ENCODE measurements around the gene SMARCA2. TPM values are rescaled to one million over a fixed set of nuclear protein-coding genes. Genes with fewer than 3 reads are reported as not detected.

Gene SMARCA2
- total and polyA plus RNA-seq, 2 donors (not counting 1 experiment from before 2014, with no cell fraction given), result 75.3 to 250 TPM

- intact Hi-C loops (cut with micrococcal nuclease), result no loop called here
- Mint-ChIP-seq H3K27me3 (no peaks in the 10 kb centered on the region), H3K27ac (peak overlapping the region; percentile 47), H3K9me3 (ENCODE audit: insufficient read depth) (no peaks in the 10 kb centered on the region), H3K4me1 (peaks cover 29% of the 10 kb centered on the region), H3K4me3 (no peak overlapping the region)
- Histone ChIP-seq H3K4me3 (ENCODE audit: control extremely low read depth in 1 of 5, extremely low read depth in 1 of 5, insufficient read depth in 1 of 5, low read depth in 2 of 5, low read length in 4 of 5) (no peak overlapping the region), H2AFZ (ENCODE audit: insufficient read depth, low read depth, low read length, poor library complexity, severe bottlenecking) (no peak overlapping the region), H3K4me2 (replicated peaks; ENCODE audit: low read depth, low read length, poor library complexity, severe bottlenecking) (no peak overlapping the region), H3K9ac (ENCODE audit: low read length) (no peak overlapping the region), H4K20me1 (ENCODE audit: control insufficient read depth, insufficient read depth, low read length, poor library complexity, severe bottlenecking) (peaks cover 9% of the 10 kb centered on the region), H3K36me3 (replicated peaks in 1 of 2; ENCODE audit: control extremely low read depth in 1 of 2, control insufficient read depth in 1 of 2, extremely low read depth in 1 of 2, insufficient read depth in 2 of 2, low read length in 1 of 2) (peaks cover 11 to 55% of the 10 kb centered on the region in 2 experiments), H3K79me2 (ENCODE audit: control insufficient read depth, insufficient read depth, low read length) (peaks cover 24% of the 10 kb centered on the region), H3K9me3 (ENCODE audit: control extremely low read depth in 1 of 3, control insufficient read depth in 2 of 3, insufficient read depth in 1 of 3, low read length in 2 of 3) (no peaks in the 10 kb centered on the region), H3K4me1 (ENCODE audit: control insufficient read depth in 2 of 2, insufficient read depth in 2 of 2, low read length in 2 of 2) (peaks cover 17 to 19% of the 10 kb centered on the region in 2 donors), H3K27ac (ENCODE audit: low read length in 2 of 2) (no peak overlapping the region), H3K27me3 (replicated peaks in 1 of 4; ENCODE audit: control extremely low read depth in 1 of 4, control insufficient read depth in 3 of 4, insufficient read depth in 4 of 4, low read length in 3 of 4) (no peaks in the 10 kb centered on the region)
- TF ChIP-seq CTCF (IDR thresholded peaks at IDR 0.05), result no peak
- CTCF ChIA-PET, result interaction anchor here (3.7 kb wide), 1 partner anchor 11 kb away, joined by 14 read pairs; no protein-coding TSS in a partner anchor
- WGBS (ENCODE audit: insufficient coverage), result 87% methylated on average over 4 of the region's 6 CpGs
- DNase-seq, result no peak
- POLR2A ChIA-PET, result no interaction called here
- ATAC-seq (ENCODE audit: low read depth), result no peak
These were observed 40.1 kb downstream of the SMARCA2 start for GRCh38 chr9:2055203-2055658.

GRCh38 chr9:2059274-2059929 lies 44.3 kb downstream of the SMARCA2 start:
- H3K27ac Mint-ChIP-seq, result no peak overlapping the region
- H3K27me3 ChIP-seq (replicated peaks in 1 of 4; ENCODE audit: control extremely low read depth in 1 of 4, control insufficient read depth in 3 of 4, insufficient read depth in 4 of 4, low read length in 3 of 4), result no peaks in the 10 kb centered on the region
- H2AFZ ChIP-seq (ENCODE audit: insufficient read depth, low read depth, low read length, poor library complexity, severe bottlenecking), result no peak overlapping the region
- TF ChIP-seq EZH2 (IDR thresholded peaks at IDR 0.05; ENCODE audit: borderline replicate concordance, insufficient read depth, low read depth, low read length, poor library complexity, severe bottlenecking) (no peak), CTCF (IDR thresholded peaks at IDR 0.05) (no peak)
- H3K4me3 ChIP-seq (ENCODE audit: control extremely low read depth in 1 of 5, extremely low read depth in 1 of 5, insufficient read depth in 1 of 5, low read depth in 2 of 5, low read length in 4 of 5), result no peak overlapping the region
- peaks cover 2% of the 10 kb centered on the region in 2 donors for H3K4me1 ChIP-seq (ENCODE audit: control insufficient read depth in 2 of 2, insufficient read depth in 2 of 2, low read length in 2 of 2)
- peaks cover 15 to 73% of the 10 kb centered on the region in 2 experiments for H3K36me3 ChIP-seq (replicated peaks in 1 of 2; ENCODE audit: control extremely low read depth in 1 of 2, control insufficient read depth in 1 of 2, extremely low read depth in 1 of 2, insufficient read depth in 2 of 2, low read length in 1 of 2)
- CTCF ChIA-PET, result no interaction called here
- no peak overlapping the region for H3K4me2 ChIP-seq (replicated peaks; ENCODE audit: low read depth, low read length, poor library complexity, severe bottlenecking)
- no peak for ATAC-seq (ENCODE audit: low read depth)
- H3K4me1 Mint-ChIP-seq, result peaks cover 6% of the 10 kb centered on the region
- no peaks in the 10 kb centered on the region for H3K9me3 Mint-ChIP-seq (ENCODE audit: insufficient read depth)
- DNase-seq, result no peak
- WGBS (ENCODE audit: insufficient coverage), result 79% methylated on average over 2 of the region's 5 CpGs
- no peak overlapping the region for H3K27ac ChIP-seq (ENCODE audit: low read length in 2 of 2)
- no peak overlapping the region for H3K9ac ChIP-seq (ENCODE audit: low read length)
- H4K20me1 ChIP-seq (ENCODE audit: control insufficient read depth, insufficient read depth, low read length, poor library complexity, severe bottlenecking), result peaks cover 9% of the 10 kb centered on the region
- POLR2A ChIA-PET, result no interaction called here
- H3K79me2 ChIP-seq (ENCODE audit: control insufficient read depth, insufficient read depth, low read length), result peaks cover 15% of the 10 kb centered on the region
- H3K27me3 Mint-ChIP-seq, result no peaks in the 10 kb centered on the region
- intact Hi-C loops (cut with micrococcal nuclease), result no loop called here
- no peaks in the 10 kb centered on the region for H3K9me3 ChIP-seq (ENCODE audit: control extremely low read depth in 1 of 3, control insufficient read depth in 2 of 3, insufficient read depth in 1 of 3, low read length in 2 of 3)
- no peak overlapping the region for H3K4me3 Mint-ChIP-seq
